Peyer's patch (tissue), 4 donors: ENCODE results near the gene LPIN1. TPM values are rescaled to one million over a fixed set of nuclear protein-coding genes. Genes with fewer than 3 reads are reported as not detected.

Source experiments
- DNase-seq, 3 donors: peaks; one replicate each; pipeline ENCODE4 v3.0.0-alpha.2; 2017 to 2019
- H3K27ac ChIP-seq, 4 donors: fragments of 200-600 bp; sonication (generic); one replicate each; pipeline ENCODE4 v1.5.1; 2016 to 2019
- H3K27me3 ChIP-seq, 2 donors: fragments of 200-600 bp; sonication (generic); one replicate each; pipeline ENCODE4 v1.5.1; 2019
- H3K36me3 ChIP-seq, 3 donors: fragments of 200-600 bp; sonication (generic); one replicate each; pipeline ENCODE4 v1.5.1; 2016 to 2019
- H3K4me1 ChIP-seq, 4 donors: fragments of 200-600 bp; sonication (generic); one replicate each; pipeline ENCODE4 v1.5.1; 2016 to 2019
- H3K4me3 ChIP-seq, 4 donors: fragments of 200-600 bp; sonication (generic); 1 replicate in 3 of 4; 2 replicates in 1 of 4; pipeline ENCODE4 v1.5.1; 2016 to 2019; ENCODE audit warnings: mild to moderate bottlenecking in 1 of 4
- H3K9me3 ChIP-seq, 4 donors: fragments of 200-600 bp; sonication (generic); one replicate each; pipeline ENCODE4 v1.5.1; 2016 to 2019; ENCODE audit warnings: mild to moderate bottlenecking in 1 of 4
- POLR2A ChIP-seq, 2 donors: fragments of 450-650 bp; IDR thresholded peaks; one replicate each; pipeline ENCODE4 v1.5.1; 2017; ENCODE audit warnings: antibody characterized with exemption in 2 of 2, mild to moderate bottlenecking in 2 of 2, moderate library complexity in 2 of 2
- total RNA-seq, 4 donors: library from RNA; depleted of rRNA; stranded (reverse); fragments of >200 nt; gene quantifications; one replicate each; pipeline ENCODE4 v1.1.0, GENCODE V29; 2016
- TF ChIP-seq, protein P1 (sequence below), 6 experiments: fragments of 450-650 bp in 4 of 6; fragments of 200-600 bp in 2 of 6; sonication (generic) in 1 of 6; IDR thresholded peaks; one replicate each; pipeline ENCODE4 v1.5.1; 2017 to 2019; ENCODE audit warnings: antibody characterized with exemption in 6 of 6, mild to moderate bottlenecking in 3 of 6, moderate library complexity in 1 of 6

The LPIN1 gene
- total RNA-seq, 4 donors from 2014 or later = 28.7 to 69.3 (median 44.0) TPM

DNA sequence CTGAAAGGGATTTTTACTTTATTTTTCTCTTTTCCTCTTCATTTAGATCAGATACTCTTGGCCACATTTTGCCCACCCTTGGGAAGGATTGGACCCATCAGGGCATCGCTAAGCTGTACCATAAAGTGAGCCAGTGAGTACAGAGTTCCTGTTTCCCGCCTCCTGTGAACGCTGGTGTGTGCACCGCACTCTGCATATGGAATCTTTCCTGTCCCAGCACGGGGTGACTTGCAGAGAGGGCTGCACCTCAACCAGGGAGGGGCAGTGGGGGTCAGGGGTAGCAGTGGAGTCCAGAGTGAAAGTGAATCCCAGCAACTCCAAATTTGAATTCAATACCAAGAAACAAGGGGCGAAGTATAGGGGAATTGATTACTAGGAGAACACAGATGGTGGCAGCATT is 58.6 kb downstream of the LPIN1 start:
- TF ChIP-seq, protein P1, sequence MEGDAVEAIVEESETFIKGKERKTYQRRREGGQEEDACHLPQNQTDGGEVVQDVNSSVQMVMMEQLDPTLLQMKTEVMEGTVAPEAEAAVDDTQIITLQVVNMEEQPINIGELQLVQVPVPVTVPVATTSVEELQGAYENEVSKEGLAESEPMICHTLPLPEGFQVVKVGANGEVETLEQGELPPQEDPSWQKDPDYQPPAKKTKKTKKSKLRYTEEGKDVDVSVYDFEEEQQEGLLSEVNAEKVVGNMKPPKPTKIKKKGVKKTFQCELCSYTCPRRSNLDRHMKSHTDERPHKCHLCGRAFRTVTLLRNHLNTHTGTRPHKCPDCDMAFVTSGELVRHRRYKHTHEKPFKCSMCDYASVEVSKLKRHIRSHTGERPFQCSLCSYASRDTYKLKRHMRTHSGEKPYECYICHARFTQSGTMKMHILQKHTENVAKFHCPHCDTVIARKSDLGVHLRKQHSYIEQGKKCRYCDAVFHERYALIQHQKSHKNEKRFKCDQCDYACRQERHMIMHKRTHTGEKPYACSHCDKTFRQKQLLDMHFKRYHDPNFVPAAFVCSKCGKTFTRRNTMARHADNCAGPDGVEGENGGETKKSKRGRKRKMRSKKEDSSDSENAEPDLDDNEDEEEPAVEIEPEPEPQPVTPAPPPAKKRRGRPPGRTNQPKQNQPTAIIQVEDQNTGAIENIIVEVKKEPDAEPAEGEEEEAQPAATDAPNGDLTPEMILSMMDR (IDR thresholded peaks at IDR 0.05) = no peak
- TF ChIP-seq POLR2A (IDR thresholded peaks at IDR 0.05) = no peak
- H3K36me3 ChIP-seq = peaks cover 0 to 67% (median 0%) of the 10 kb centered on the region in 3 donors

DNA sequence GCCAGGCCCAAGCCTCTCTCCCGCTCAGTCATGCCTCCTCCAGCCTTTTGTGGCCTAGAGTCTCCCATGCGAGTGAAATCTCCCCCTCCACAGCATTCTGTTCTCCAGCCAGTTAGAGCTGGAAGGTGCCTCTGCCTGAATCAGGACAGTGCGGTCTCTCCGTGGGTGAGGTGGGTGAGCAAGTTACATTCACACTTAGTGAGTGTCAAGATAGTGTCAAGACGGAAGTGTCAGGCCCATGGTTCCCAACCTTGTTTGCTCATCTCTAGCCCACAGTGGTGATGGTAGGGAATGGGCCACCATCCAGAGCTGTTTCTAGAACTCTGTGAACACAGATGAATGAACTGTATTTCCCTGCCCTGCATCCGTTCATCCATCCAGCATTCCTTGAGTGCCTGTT is 59.5 kb downstream of the LPIN1 start:
- no peak for DNase-seq
- no peaks in the 10 kb centered on the region for H3K4me1 ChIP-seq
- no peak for TF ChIP-seq POLR2A (IDR thresholded peaks at IDR 0.05)
- TF ChIP-seq, protein P1 (IDR thresholded peaks at IDR 0.05) = no peak
- no peak overlapping the region for H3K4me3 ChIP-seq
- no peaks in the 10 kb centered on the region for H3K27me3 ChIP-seq
- H3K27ac ChIP-seq = no peak overlapping the region
- H3K9me3 ChIP-seq = no peaks in the 10 kb centered on the region
- peaks cover 0 to 74% (median 0%) of the 10 kb centered on the region in 3 donors for H3K36me3 ChIP-seq

More for the DNA sequence above, 58.6 kb downstream of the LPIN1 start:
- Histone ChIP-seq H3K27ac (no peak overlapping the region), H3K4me1 (no peaks in the 10 kb centered on the region), H3K27me3 (no peaks in the 10 kb centered on the region), H3K9me3 (no peaks in the 10 kb centered on the region), H3K4me3 (no peak overlapping the region)
- no peak for DNase-seq

DNA sequence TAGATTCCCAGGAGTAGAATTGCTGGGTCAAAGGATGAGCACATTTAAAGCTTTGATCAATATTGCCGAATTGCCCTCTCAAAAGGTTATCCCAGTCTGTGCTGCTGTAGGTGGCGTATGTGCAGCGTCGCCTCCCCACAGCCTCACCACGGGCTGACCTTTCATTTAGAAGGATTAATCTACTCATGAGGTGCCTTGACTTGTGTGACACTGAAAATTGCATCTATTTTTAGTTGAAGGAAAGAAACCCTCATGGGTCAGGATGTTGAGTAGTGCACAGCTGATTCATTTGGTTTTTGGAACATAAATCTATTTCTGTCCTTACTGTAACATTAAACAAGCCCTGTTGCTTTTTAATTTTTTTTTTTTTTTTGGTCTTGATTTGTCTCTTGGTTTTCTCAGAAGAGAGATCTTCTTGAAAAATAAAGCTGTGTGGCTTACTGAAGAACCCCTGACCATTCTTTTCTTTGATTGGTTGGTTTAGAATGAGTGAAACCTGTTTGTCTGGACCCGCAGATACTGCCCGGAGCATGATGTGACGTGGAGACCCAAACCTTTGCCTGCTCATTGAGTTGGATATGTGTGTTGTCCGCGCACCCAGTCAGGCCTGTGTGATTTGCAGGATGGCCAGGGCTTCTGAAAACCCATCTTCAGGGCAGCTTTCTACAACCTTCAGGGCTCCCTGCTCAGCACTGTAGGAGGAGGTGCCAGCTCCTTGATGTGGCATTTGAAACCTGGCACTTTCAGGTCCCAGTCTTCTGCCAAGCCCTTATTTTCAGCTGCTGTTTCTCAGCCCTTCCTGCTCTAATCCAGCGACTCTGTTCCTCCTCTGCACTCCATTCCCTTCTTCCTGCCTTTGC is 61.0 kb downstream of the LPIN1 start:
- Histone ChIP-seq H3K4me3 (no peak overlapping the region), H3K27me3 (no peaks in the 10 kb centered on the region), H3K27ac (no peak overlapping the region), H3K4me1 (no peaks in the 10 kb centered on the region), H3K36me3 (peaks cover 0 to 73% (median 0%) of the 10 kb centered on the region in 3 donors), H3K9me3 (no peaks in the 10 kb centered on the region)
- DNase-seq = no peak
- TF ChIP-seq, protein P1 (IDR thresholded peaks at IDR 0.05) = no peak
- TF ChIP-seq POLR2A (IDR thresholded peaks at IDR 0.05) = no peak

DNA sequence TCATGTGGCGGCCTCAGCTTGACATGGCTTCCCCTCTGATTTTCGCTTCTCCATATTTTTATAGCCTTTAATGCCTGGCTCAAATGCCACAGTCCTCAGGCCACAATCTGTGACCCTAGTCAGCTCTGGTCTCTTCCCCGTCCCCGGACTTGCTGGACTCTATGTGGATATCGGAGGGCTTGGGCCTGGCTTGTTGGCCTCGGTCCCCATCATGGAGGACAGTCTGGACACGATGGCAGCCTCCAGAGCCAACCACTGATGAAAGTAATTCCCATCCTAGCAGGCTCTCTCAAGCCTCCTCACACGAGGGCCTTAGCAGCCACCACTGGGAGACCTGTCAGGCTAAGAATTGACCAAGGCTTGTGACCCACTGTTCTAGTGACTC is 61.6 kb downstream of the LPIN1 start:
- H3K4me3 ChIP-seq = no peak overlapping the region
- H3K27ac ChIP-seq = no peak overlapping the region
- peaks cover 0 to 70% (median 0%) of the 10 kb centered on the region in 3 donors for H3K36me3 ChIP-seq
- no peaks in the 10 kb centered on the region for H3K4me1 ChIP-seq
- DNase-seq = no peak
- H3K9me3 ChIP-seq = no peaks in the 10 kb centered on the region
- no peak for TF ChIP-seq POLR2A (IDR thresholded peaks at IDR 0.05)
- TF ChIP-seq, protein P1 (IDR thresholded peaks at IDR 0.05) = no peak
- H3K27me3 ChIP-seq = no peaks in the 10 kb centered on the region

DNA sequence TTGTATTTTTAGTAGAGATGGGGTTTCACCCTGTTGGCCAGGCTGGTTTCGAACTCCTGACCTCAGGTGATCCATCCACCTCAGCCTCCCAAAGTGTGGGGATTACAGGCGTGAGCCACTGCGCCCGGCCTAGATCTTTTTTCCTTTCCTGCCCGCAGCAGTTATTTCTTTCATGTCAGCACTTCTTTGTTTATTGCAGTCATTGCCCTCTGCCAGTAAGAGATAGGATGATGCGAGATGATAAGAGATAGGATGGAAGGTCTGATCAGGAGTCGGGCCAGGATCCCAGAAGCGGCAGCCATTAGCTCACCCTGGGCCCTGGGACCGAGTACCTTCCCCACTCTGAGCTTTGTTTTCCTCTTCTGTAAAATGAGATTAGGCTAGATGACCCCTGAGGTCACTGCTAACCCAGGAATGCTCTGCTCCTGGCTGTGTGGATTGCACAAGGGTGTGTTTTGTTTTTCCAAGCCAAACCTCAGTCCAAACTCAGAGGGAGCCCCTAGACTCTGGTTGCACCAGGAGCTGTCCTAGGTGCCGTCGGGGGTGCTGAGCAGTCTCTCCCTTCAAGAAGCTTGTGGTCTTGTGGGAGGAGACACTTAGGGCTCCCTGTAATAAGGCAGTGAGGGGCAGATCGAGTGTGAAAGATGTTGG is 63.3 kb downstream of the LPIN1 start:
- TF ChIP-seq, protein P1 (IDR thresholded peaks at IDR 0.05) = no peak
- TF ChIP-seq POLR2A (IDR thresholded peaks at IDR 0.05) = no peak
- Histone ChIP-seq H3K9me3 (no peaks in the 10 kb centered on the region), H3K27me3 (no peaks in the 10 kb centered on the region), H3K4me3 (no peak overlapping the region), H3K27ac (no peak overlapping the region), H3K4me1 (no peaks in the 10 kb centered on the region), H3K36me3 (peaks cover 0 to 62% (median 0%) of the 10 kb centered on the region in 3 donors)
- DNase-seq = no peak
